ENCODE measurements around the gene ZNRF1.

GRCh38 chr16:74991268-74991592, 7.6 kb upstream of the ZNRF1 start:
- TF ChIP-seq CTCF (IDR thresholded peaks at IDR 0.05) (no peak), POLR2A (IDR thresholded peaks at IDR 0.05) (no peak)

Measured in right lobe of liver (tissue), 4 donors.